ENCODE results near the gene LCN1.

The LCN1 gene

GRCh38 chr9:135520916-135521607 is at the start of gene LCN1:
LCN1 (plus strand) TSS chr9:135521440; CDS start chr9:135521498, 58 bp downstream.
- in situ Hi-C loops (cut with MboI; ENCODE audit: low sequenced_read_pairs): no loop called here

- in situ Hi-C loops (cut with MboI; ENCODE audit: low sequenced_read_pairs): no loop called here
Observed at GRCh38 chr9:135471791-135472640, 49.2 kb upstream of the LCN1 start.

DNA sequence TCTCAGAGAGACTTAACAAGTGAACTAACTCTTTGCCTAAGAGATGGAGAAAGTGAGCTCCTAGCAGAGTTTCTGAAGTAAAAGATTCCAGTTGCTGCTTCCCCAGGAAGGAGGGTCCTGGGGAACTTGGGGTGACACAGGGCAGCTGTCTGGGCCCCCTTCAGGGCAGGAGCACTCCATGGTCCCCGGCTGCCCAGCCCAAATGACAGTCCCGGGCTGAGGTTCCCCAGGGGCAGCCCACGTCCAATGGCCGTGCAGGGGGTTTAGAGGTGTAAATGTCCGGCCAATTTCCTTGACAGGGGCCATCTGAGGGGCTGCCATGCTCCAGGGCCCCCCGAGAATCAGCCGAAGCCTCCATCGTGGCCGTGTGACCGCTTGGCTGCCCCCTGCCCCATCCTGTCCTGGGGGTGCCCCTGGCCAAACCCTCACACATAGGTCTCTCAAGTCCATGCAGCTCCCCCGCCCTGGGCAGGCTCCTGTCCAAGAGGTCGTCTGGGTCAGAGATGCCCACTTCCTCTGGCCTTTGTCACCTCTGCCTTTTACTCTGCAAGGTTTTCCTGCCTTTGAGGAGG is 47.2 kb upstream of the LCN1 start:
- in situ Hi-C loops (cut with MboI; ENCODE audit: low sequenced_read_pairs): no loop called here

GRCh38 chr9:135474915-135475314 is 46.3 kb upstream of the LCN1 start:
- in situ Hi-C loops (cut with MboI; ENCODE audit: low sequenced_read_pairs): no loop called here

DNA sequence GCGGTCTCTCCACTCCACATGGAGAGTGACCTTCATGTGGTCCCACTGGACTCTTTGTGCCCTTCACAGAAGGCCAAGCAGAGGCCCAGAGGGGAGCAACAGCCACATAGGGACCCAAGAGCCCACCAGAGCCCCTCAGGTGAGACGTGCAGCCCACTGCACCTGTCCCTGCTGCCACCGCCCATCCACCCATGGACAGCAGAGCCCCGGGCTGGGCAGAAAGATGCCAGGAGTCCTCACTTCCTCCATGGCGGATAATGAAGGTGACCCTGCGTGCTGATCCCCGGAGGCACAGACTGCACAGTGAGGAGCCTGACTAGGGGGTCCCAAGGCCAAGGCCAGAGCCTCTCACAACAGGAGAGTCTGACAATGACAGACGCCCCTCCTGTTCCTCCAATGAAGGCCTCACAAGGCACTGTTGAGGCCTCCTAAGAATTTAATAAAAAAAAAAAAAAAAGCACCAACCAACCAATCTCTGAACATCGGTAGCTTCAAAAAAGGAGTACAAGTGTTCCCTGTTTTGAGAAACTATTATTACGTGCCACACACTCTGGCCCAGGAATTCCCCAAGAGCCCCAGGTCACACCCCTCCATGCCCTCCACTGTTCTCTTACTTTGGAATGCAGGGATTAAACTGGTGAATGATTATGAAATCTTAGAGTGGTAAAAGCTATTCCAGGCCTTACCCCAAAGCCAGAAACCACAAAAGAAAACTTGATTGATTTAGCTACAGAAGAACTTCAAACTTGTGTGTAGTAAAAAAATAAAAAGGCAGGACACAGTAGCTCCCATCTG is 44.5 kb upstream of the LCN1 start:
- in situ Hi-C loops (cut with MboI; ENCODE audit: low sequenced_read_pairs): no loop called here

GRCh38 chr9:135478191-135478590 is 43.0 kb upstream of the LCN1 start:
- in situ Hi-C loops (cut with MboI; ENCODE audit: low sequenced_read_pairs): no loop called here

DNA sequence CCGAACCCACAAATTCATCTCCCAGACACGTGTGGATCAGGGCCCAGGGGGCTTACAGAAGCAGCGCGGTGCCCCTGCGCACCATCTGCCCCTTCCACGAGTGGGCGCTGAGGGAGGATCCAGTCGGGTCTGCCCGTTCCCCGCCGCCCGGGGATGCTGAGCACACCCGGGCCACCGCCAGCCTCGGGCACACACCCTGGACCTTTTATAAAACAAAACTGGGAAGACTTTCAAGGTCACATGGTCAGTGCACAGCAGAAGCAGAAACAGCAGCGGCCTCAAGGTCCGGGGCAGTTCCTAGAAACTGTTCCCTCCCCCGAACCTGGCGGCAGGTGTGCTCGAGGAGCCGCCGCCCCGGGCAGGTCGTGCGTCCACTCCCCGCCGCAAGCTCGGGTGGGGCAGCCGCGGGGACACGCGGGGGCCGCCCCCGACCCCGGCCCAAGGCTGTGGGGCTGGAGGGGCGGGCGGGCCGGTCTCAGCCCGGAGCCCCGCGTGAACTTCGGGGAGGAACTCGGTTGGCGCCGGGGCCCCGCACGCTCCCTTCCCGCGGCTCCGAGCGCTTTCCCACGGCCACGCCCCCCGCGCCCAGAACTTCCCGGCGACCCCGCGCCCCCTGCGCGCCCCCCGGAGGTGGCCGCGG is 42.3 kb upstream of the LCN1 start:
- in situ Hi-C loops (cut with MboI; ENCODE audit: low sequenced_read_pairs): no loop called here

DNA sequence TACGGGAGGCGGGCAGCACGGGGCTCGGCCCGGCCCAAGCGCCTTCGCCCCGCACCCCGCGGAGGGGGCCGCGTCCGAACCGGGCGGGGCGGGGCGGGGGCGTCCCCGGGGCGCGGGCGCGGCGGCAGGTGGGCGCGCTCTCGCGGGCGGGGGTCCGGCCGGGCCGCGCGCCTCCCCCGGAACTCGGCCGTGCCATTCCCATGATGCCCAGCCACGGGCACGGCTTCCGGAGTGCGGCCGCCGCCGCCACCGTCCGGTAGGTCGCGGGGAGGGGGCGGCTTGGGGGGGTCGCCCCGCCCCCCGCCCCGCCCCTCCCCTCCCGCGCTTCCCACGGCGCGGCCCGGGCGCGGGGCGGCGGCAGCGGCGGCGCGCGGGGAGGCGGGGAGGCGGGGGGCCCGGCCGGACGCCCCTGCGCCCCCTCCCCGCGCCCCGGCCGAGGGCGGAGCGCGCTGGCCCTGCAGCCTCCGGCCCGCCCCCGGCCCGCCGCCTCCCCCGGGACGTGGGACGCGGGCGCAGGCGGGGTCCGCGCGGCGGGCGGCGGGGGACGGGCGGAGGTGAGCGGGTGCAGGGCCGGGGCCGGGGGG is 41.7 kb upstream of the LCN1 start, which contains the start of gene PPP1R26:
Gene PPP1R26, plus strand, starts transcription at position 314 of the 584 bp plus-strand sequence. CDS start 4,729 bp downstream, outside the sequence.
- in situ Hi-C loops (cut with MboI; ENCODE audit: low sequenced_read_pairs): no loop called here

GRCh38 chr9:135480071-135480939 is 40.9 kb upstream of the LCN1 start:
- in situ Hi-C loops (cut with MboI; ENCODE audit: low sequenced_read_pairs): no loop called here

DNA sequence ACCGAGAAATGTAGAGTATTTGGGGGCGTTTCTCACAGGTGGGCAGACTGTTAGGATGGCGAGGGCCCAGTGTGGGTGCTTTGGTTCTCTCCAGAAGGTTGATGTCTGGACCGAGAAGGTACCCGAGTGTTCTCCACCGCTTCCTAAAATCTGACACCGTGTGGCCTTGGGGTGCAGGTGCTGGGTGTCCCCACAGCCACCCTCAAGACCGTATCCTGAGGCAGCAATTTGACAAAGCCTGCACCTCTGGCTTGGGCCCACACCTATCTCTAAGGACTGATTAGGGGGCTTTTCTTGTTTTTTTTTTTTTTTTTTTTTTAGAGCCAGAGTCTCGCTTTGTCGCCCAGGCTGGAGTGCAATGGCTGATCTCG is 40.3 kb upstream of the LCN1 start:
- in situ Hi-C loops (cut with MboI; ENCODE audit: low sequenced_read_pairs): no loop called here

DNA sequence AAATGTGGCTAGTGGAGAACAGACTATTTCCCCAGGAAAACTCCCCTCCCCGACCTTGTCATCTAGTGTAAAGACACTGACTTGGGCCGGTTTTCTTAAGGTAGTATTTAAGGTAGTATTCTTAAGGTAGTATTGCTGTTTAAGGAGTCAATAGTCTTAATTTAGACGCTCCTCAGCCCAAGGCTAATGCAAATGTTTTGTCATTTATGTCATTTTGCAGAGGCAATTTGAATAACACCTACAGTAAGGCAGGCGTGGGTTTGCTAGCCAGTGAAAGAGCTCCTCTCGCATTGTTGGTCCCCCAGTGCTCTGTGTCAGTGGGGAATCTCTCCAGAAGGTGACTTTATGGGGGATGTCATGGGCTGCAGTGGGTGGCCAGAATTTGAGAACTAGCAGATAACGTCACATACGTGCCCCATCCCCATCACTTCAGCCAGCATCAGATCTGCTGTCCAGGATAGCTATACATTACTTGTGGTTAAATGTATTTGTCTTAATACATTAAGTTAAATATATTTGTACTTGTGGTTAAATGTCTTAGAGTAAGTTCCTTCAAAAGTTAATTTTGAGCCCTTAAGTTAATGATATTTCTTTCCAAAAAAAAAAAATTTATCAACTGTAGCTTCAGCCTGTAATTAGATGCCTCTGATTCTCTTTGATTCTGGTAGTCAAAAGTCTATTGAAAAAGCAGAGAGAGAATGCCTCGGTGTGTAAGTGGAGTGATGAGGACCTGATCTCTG is 39.1 kb upstream of the LCN1 start:
- in situ Hi-C loops (cut with MboI; ENCODE audit: low sequenced_read_pairs): no loop called here

GRCh38 chr9:135484460-135485277 is 36.6 kb upstream of the LCN1 start:
- in situ Hi-C loops (cut with MboI; ENCODE audit: low sequenced_read_pairs): no loop called here

DNA sequence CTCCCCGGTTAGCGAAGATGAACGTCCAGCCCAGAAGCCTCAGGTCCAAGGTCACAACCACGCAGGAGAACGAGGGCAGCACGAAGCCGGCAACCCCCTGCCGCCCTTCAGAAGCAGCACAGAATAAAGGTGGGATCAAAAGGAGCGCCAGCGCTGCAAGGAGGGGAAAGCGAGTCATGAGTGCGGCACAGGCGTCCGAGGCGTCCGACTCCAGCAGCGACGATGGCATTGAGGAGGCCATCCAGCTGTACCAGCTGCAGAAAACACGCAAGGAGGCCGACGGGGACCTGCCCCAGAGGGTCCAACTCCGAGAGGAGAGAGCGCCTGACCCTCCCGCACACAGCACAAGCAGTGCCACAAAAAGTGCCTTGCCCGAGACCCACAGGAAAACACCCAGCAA is 35.9 kb upstream of the LCN1 start:
- in situ Hi-C loops (cut with MboI; ENCODE audit: low sequenced_read_pairs): no loop called here

GRCh38 chr9:135485832-135486231 is 35.4 kb upstream of the LCN1 start:
- in situ Hi-C loops (cut with MboI; ENCODE audit: low sequenced_read_pairs): no loop called here

DNA sequence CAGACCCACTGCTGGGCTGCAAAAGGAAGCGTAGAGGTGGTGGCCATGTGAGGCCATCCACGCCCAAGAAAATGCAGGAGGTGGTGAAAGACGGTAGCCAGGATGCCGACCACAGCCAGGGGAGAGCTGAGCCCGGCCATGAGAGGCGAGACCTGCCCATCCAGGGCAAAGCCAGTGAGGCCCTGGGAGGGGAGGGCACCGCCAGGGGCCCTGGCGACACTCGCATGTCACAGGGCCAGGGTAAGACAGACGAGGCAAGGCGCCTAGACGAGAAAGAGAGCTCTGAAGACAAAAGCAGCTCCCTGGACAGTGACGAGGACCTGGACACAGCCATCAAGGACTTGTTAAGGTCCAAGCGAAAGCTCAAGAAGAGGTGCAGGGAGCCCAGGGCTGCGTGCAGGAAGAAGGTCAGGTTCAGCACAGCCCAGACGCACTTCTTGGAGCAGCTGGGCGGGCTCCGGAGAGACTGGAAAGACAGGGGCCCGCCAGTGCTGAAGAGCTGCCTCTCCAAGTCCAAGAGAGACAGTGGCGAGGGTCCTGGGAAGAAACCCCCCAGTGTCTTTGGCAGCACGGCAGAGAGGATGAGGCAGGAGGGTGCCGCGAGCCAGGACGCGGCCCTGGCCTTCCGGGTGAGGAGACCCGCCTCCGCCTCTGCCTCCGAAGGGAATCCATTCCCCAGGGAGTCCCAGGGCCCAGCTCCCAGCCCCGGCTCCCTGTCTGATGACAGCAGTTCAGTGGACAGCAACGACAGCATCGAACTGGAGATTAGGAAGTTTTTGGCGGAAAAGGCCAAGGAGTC is 34.8 kb upstream of the LCN1 start:
- in situ Hi-C loops (cut with MboI; ENCODE audit: low sequenced_read_pairs): no loop called here

- in situ Hi-C loops (cut with MboI; ENCODE audit: low sequenced_read_pairs): no loop called here
Observed at GRCh38 chr9:135487281-135488012, 33.8 kb upstream of the LCN1 start.

All from hTERT RPE-1 (cell line).